Measurements from ENCODE around the gene KRTAP9-3.
"Not testable (repeated sequence)": the region's sequence is repeated elsewhere in the genome, so short reads cannot be mapped to it uniquely, and the experiment has no call there.

Gene KRTAP9-3

GRCh38 chr17:41251261-41251660, 19.0 kb downstream of the KRTAP9-3 start:
- no peak for DNase-seq (ENCODE audit: low read depth, low spot score)

DNA sequence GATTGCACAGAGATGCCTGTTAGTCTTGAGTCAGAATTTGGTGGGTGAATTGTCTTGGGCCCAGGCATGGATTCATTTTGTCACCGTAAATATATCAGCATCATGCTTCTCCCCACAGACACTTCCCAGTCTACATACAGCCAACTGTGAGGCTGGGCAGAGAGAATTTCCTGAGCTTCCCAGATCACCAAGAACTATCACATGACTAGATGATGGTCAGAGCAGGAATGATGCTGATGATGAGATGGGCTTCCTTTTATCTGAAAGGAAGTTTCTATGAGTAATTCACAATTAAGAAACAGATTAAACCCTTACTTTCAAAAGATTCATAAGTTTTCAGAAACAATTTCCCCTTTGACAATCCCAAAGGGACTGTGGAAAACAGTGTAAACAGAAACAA, 22.6 kb downstream of the KRTAP9-3 start:
- no peak for DNase-seq (ENCODE audit: low read depth, low spot score)

- DNase-seq (ENCODE audit: low read depth, low spot score): not testable (repeated sequence)
Observed at GRCh38 chr17:41255381-41256290, 23.4 kb downstream of the KRTAP9-3 start, which contains the start of gene KRTAP9-9. Gene KRTAP9-9 (plus strand): TSS chr17:41255384.

- DNase-seq (ENCODE audit: low read depth, low spot score): no peak
Observed at GRCh38 chr17:41256291-41256685, 24.0 kb downstream of the KRTAP9-3 start.

GRCh38 chr17:41258406-41258805, 26.2 kb downstream of the KRTAP9-3 start:
- no peak for DNase-seq (ENCODE audit: low read depth, low spot score)

DNA sequence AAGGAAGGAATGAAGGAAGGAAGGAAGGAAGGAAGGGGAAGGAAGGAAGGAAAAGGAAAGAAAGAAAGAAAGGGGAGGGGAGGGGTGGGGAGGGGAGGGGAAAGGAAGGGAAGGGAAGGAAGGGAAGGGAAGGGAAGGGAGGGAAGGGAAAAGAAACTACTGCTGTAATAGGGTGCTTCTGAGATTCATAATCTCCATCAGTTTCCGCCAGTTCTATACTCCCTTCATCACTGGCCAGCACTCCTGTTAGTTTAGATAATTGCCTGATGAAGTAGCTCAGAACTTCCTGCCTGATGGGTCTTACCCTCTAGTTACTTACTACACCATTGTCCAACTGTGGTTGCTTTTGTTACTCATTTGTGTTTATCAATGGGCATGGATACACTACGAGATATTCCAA, 31.0 kb downstream of the KRTAP9-3 start:
- DNase-seq (ENCODE audit: low read depth, low spot score): no peak

- DNase-seq (ENCODE audit: low read depth, low spot score): no peak
Observed at GRCh38 chr17:41264599-41264998, 32.4 kb downstream of the KRTAP9-3 start.

- no peak for DNase-seq (ENCODE audit: low read depth, low spot score)
Observed at GRCh38 chr17:41265078-41265477, 32.8 kb downstream of the KRTAP9-3 start, which contains the start of gene KRTAP9-6. Gene KRTAP9-6 (plus strand): TSS chr17:41265378. CDS start chr17:41265378, 0 bp downstream.

DNA sequence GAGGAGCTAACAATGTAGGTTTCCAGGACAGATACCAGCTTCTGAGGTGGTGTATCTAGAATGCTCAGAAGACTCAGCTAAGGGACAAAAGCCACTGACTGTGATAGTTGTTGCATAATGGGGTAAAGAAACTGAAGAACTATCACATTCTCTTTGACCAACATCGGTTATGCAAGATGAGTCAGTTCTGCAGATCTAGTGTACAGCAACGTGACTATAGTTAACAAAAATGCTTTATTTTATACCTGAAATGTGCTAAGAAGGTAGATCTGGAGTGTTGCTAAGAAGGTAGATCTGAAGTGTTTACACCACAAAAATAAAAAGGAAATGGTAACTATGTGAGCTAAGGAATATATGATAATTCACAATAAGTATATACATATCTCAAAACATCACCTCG, 35.5 kb downstream of the KRTAP9-3 start:
- DNase-seq (ENCODE audit: low read depth, low spot score): no peak

GRCh38 chr17:41271323-41271722, 39.1 kb downstream of the KRTAP9-3 start:
- DNase-seq (ENCODE audit: low read depth, low spot score): not testable (repeated sequence)

DNA sequence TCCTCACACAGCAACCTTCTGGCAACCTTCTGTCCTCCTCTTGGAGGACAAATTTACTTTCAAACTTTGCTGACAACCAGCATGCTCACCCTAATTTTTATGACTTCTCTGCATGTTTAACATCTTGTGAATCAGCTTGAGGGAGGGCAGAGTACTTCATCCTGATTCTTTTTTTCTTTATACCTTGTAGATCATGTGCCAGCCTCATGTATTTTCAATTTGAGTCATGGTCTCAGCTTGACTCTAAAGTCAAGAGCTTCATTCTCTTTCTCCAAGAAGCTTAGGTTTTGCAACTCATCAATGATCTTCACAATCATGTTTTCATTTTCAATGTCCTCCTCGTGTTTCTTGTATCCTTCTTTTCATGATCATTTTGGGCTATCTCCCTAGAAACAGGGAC, 39.6 kb downstream of the KRTAP9-3 start:
- no peak for DNase-seq (ENCODE audit: low read depth, low spot score)

DNA sequence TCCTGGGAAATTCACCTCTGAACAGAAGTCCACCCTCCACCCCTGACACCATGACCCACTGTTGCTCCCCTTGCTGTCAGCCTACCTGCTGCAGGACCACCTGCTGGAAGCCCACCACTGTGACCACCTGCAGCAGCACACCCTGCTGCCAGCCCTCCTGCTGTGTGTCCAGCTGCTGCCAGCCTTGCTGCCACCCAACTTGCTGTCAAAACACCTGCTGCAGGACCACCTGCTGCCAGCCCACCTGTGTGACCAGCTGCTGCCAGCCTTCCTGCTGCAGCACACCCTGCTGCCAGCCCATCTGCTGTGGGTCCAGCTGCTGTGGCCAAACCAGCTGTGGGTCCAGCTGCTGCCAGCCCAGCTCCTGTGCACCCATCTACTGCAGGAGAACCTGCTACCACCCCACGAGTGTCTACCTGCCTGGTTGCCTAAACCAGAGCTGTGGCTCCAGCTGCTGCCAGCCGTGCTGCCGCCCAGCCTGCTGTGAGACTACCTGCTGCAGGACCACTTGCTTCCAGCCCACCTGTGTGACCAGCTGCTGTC, 43.5 kb downstream of the KRTAP9-3 start, which contains the start of gene KRTAP9-7:
Gene KRTAP9-7 (plus strand): TSS at position 51 of the 543 bp plus-strand sequence. CDS start 0 bp downstream, at position 51.
- not testable (repeated sequence) for DNase-seq (ENCODE audit: low read depth, low spot score)

GRCh38 chr17:41278176-41278955, 46.1 kb downstream of the KRTAP9-3 start:
- no peak for DNase-seq (ENCODE audit: low read depth, low spot score)
